Transverse colon (tissue), 4 donors: ENCODE results near the gene ARIH1. TPM values are rescaled to one million over a fixed set of nuclear protein-coding genes. Genes with fewer than 3 reads are reported as not detected.

Experiments used
- DNase-seq: peaks from one replicate; pipeline ENCODE4 v3.0.0-alpha.2; 2019
- H3K27ac ChIP-seq, 4 donors: fragments of 200-600 bp; sonication (generic); 2 replicates each; pipeline ENCODE4 v1.5.1; 2016 to 2018; ENCODE audit warnings: inconsistent platforms in 4 of 4
- H3K27me3 ChIP-seq: fragments of 200-600 bp; sonication (generic); 2 replicates; pipeline ENCODE4 v1.5.1; 2017; ENCODE audit warnings: inconsistent platforms
- H3K36me3 ChIP-seq, 4 donors: fragments of 200-600 bp; sonication (generic); 2 replicates each; pipeline ENCODE4 v1.5.1; 2017 to 2019; ENCODE audit warnings: inconsistent platforms in 4 of 4
- H3K4me1 ChIP-seq, 4 donors: fragments of 200-600 bp; sonication (generic); 2 replicates each; pipeline ENCODE4 v1.5.1; 2017 to 2020; ENCODE audit warnings: inconsistent platforms in 4 of 4
- H3K4me3 ChIP-seq, 4 donors: fragments of 200-600 bp; sonication (generic); 1 replicate in 1 of 4; 2 replicates in 3 of 4; pipeline versions ENCODE4 v1.5.1 to v1.6.1; 2017 to 2019; ENCODE audit warnings: inconsistent platforms in 4 of 4
- H3K9me3 ChIP-seq, 2 donors: fragments of 200-600 bp; sonication (generic); 2 replicates each; pipeline ENCODE4 v1.5.1; 2017 to 2019; ENCODE audit warnings: inconsistent platforms in 2 of 2
- CTCF ChIP-seq, 5 experiments: fragments of 200-600 bp in 3 of 5; fragments of 450-650 bp in 2 of 5; sonication (generic) in 3 of 5; IDR thresholded peaks; 1 replicate in 2 of 5; 2 replicates in 3 of 5; pipeline ENCODE4 v1.5.1; 2016 to 2017; ENCODE audit warnings: antibody characterized with exemption in 5 of 5, inconsistent platforms in 3 of 5, mild to moderate bottlenecking in 2 of 5, moderate library complexity in 1 of 5
- EP300 ChIP-seq: sonication (generic); formaldehyde crosslinking; IDR thresholded peaks from one replicate; pipeline ENCODE4 v1.6.1; 2017; ENCODE audit warnings: antibody characterized with exemption, low read depth
- POLR2A ChIP-seq: fragments of 450-650 bp; IDR thresholded peaks from one replicate; pipeline ENCODE4 v1.6.1; 2016; ENCODE audit warnings: antibody characterized with exemption, mild to moderate bottlenecking, moderate library complexity
- POLR2AphosphoS5 ChIP-seq, 3 donors: sonication (generic); formaldehyde crosslinking; IDR thresholded peaks; one replicate each; pipeline ENCODE4 v1.6.1; 2016; ENCODE audit warnings: antibody characterized with exemption in 3 of 3
- WGBS, 2 donors: methylation state at CpG; one replicate each; pipeline ENCODE4 v1.1.5; 2018; ENCODE audit warnings: low coverage in 1 of 2; 5-methylcytosine and 5-hydroxymethylcytosine counted together
- in situ Hi-C, 4 donors: fragments of 200-750 bp; cut with MboI; loops; one replicate each; pipeline versions ENCODE4 v1.15.0 to v1.15.1; 2017; ENCODE audit warnings: low sequenced_read_pairs in 3 of 4, low pct_ligation_motif_present in 1 of 4, low pct_unique_long_range_greater_than_20kb in 1 of 4
- intact Hi-C: fragments of 100-400 bp; cut with DNase I; formaldehyde crosslinking; loops from one replicate; pipeline ENCODE4 v1.15.1; 2023; ENCODE audit warnings: low total_unique reads
- total RNA-seq, 4 donors: library from RNA; depleted of rRNA; stranded (reverse); fragments of >200 nt; gene quantifications; one replicate each; pipeline ENCODE4 v1.1.0, GENCODE V29; 2016

The ARIH1 gene
- total RNA-seq, 4 donors from 2014 or later, result 15.7 to 108 (median 53.1) TPM

DNA sequence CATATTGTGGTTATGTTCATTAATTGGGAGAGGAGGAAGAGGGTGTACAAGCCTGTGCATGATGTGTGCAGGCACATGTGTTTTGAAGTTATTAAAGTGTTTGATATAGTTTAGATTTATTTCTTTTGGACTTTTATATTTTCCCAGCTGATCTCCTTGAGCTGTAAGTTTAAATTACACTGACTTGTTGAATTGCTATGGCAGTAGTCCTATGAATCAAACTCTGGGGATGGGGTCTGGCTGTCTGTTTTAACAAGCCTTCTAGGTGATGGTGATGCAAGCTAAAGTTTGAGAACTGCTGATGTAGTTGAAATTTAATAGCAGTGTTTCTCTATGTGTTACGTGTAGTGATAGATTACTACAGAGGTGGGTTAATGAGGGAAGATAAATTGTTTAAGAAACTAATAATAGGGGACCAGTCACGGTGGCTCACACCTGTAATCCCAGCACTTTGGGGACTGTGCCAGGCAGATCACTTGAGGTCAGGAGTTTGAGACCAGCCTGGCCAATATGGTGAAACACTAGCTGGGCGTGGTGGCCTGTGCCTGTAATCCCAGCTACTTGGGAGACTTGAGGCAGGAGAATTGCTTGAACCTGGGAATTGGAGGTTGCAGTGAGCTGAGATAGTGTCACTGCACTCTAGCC, 7.0 kb downstream of the ARIH1 start:
- Histone ChIP-seq H3K9me3 (no peaks in the 10 kb centered on the region), H3K27me3 (no peaks in the 10 kb centered on the region), H3K36me3 (peaks cover 0 to 8% (median 3%) of the 10 kb centered on the region in 4 donors), H3K4me3 (no peak overlapping the region), H3K27ac (no peak overlapping the region), H3K4me1 (peaks cover 17 to 70% (median 29%) of the 10 kb centered on the region in 4 donors)
- TF ChIP-seq EP300 (no peak), POLR2AphosphoS5 (IDR thresholded peaks at IDR 0.05) (no peak), CTCF (IDR thresholded peaks at IDR 0.05) (no peak), POLR2A (no peak)
- 84 to 95% methylated on average over 3 of the region's 3 CpGs for WGBS, 2 donors
- intact Hi-C loops, result loop anchor here (5.0 kb wide), 1 partner anchor 1276 kb away; no protein-coding TSS in a partner anchor
- in situ Hi-C loops, result no loop called here
- no peak for DNase-seq

- TF ChIP-seq CTCF (IDR thresholded peaks at IDR 0.05), result no peak
- TF ChIP-seq POLR2AphosphoS5 (IDR thresholded peaks at IDR 0.05), result no peak
- no peak for TF ChIP-seq EP300
- TF ChIP-seq POLR2A, result no peak
- no peaks in the 10 kb centered on the region for H3K9me3 ChIP-seq
- H3K4me3 ChIP-seq, result no peak overlapping the region
- in situ Hi-C loops, result no loop called here
- H3K36me3 ChIP-seq, result peaks cover 0 to 8% (median 3%) of the 10 kb centered on the region in 4 donors
- H3K27ac ChIP-seq, result no peak overlapping the region
- H3K4me1 ChIP-seq, result peaks cover 13 to 68% (median 17%) of the 10 kb centered on the region in 4 donors
- intact Hi-C loops, result loop anchor here (5.0 kb wide), 1 partner anchor 1275 kb away; no protein-coding TSS in a partner anchor
- no peak for DNase-seq
- no peaks in the 10 kb centered on the region for H3K27me3 ChIP-seq
Observed at GRCh38 chr15:72482275-72482674, 8.1 kb downstream of the ARIH1 start.

DNA sequence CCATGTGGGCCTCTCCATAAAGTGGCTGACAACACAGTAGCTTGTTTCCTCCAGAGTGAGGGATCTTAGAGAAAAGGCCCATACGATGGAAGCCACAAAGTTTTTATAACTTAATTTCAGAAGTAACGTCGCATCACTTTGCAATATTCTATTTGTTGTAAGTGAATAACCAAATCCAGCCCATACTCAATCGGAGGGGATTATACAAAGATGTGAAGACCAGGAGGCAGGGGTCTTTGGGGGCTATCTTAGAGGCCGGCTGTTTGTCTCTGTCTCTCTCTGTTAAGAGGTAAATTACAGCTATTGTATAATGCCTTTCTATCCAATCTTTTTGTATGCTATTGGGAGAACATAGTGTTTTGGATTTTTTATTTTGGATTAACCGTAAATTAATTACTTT, 9.1 kb downstream of the ARIH1 start:
- Histone ChIP-seq H3K4me3 (no peak overlapping the region), H3K4me1 (peaks cover 8 to 68% (median 20%) of the 10 kb centered on the region in 4 donors), H3K27me3 (no peaks in the 10 kb centered on the region), H3K27ac (no peak overlapping the region), H3K9me3 (no peaks in the 10 kb centered on the region), H3K36me3 (peaks cover 0 to 8% (median 0%) of the 10 kb centered on the region in 4 donors)
- no peak for DNase-seq
- TF ChIP-seq EP300 (no peak), CTCF (IDR thresholded peaks at IDR 0.05) (no peak), POLR2AphosphoS5 (IDR thresholded peaks at IDR 0.05) (no peak), POLR2A (no peak)
- intact Hi-C loops (loop anchor here (5.0 kb wide), 1 partner anchor 1274 kb away; no protein-coding TSS in a partner anchor), in situ Hi-C loops (no loop called here)
- 90% methylated on average over 4 to 6 of the region's 6 CpGs for WGBS, 2 donors

DNA sequence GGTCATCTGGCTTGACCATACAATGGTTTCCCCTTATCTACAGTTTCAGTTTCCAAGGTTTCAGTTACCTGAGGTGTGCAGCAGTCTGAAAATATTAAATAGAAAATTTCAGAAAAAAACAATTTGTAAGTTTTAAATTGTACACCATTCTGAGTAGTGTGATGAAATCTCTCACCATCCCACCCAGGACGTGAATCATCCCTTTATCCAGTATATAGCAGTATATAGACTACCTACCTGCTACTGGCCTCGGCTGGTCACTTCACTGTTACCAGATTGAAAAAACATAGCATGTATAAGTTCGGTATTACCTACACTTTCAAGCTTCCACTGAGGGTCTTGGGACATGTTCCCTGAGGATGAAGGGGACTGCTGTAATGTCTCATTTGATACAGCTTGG, 12.0 kb downstream of the ARIH1 start:
- Histone ChIP-seq H3K36me3 (no peaks in the 10 kb centered on the region), H3K27me3 (no peaks in the 10 kb centered on the region), H3K9me3 (no peaks in the 10 kb centered on the region), H3K4me1 (peaks cover 12 to 69% (median 20%) of the 10 kb centered on the region in 4 donors), H3K4me3 (no peak overlapping the region), H3K27ac (no peak overlapping the region)
- in situ Hi-C loops (no loop called here), intact Hi-C loops (no loop called here)
- 82 to 100% methylated on average over 1 to 3 of the region's 3 CpGs for WGBS, 2 donors
- no peak for TF ChIP-seq POLR2AphosphoS5 (IDR thresholded peaks at IDR 0.05)
- no peak for TF ChIP-seq POLR2A
- no peak for TF ChIP-seq CTCF (IDR thresholded peaks at IDR 0.05)
- DNase-seq, result no peak
